ENCODE measurements around the gene ADCYAP1R1.

DNA sequence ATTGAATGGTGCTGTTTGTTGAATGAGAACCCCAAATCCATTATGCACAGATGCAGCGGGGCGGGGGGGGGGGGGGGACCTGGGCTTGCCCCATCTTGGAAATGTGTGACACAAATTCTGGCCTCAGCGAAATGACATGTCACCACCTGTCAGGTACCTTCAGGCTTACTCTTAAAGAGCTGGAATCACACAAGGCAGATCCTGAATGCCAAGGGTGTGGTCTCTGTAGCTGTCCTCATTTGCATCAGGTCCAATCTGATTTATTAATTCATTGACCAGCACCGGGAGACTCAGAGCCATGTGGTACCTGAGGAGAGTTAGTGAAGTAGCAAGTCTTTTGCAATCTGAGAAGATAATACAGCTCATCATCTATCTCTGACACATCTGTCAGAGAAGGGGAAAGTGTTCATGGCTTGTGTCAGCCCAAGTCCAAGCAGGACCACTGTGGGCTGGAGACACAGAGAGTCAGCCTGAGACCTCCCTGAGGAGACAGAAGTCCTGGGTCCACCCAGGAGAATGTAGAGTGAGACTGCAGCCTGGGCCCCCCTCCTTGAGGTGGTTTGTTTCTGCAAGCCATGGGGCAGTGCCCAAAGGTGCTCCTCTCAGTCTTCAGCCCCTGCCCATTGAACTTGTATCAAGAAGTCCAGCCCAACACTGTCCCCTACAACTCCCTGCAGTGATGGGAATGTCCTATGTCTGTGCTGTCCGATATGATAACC lies 46.7 kb downstream of the ADCYAP1R1 start:
- TF ChIP-seq EZH2phosphoT487 (IDR thresholded peaks at IDR 0.05; ENCODE audit: borderline replicate concordance, low read depth, low read length): no peak
- no peak for TF ChIP-seq CTCF (conservative IDR thresholded peaks at IDR 0.05; ENCODE audit: low read length)

All from OCI-LY7 (cell line).